Measurements from ENCODE around the gene WNT5B. TPM values are rescaled to one million over a fixed set of nuclear protein-coding genes. Genes with fewer than 3 reads are reported as not detected.
A peak's percentile ranks its signal among the peaks of the same experiment; 100 is the strongest.

The WNT5B gene
- total RNA-seq, 2 experiments from 2014 or later: not detected

- POLR2A ChIA-PET: no interaction called here
- Mint-ChIP-seq H3K36me3 (ENCODE audit: low read depth) (no peaks in the 10 kb centered on the region), H3K27me3 (ENCODE audit: low read depth) (peaks cover 25% of the 10 kb centered on the region), H3K4me1 (ENCODE audit: low read depth) (peaks cover 28% of the 10 kb centered on the region), H3K27ac (no peak overlapping the region), H3K9me3 (ENCODE audit: insufficient read depth) (no peaks in the 10 kb centered on the region), H3K4me3 (no peak overlapping the region)
- no peak for ATAC-seq
- CTCF ChIA-PET: interaction anchor here (0.7 to 6.3 kb wide), 5 partner anchors 11 to 498 kb away, joined by 3 to 23 read pairs (median 5); no protein-coding TSS in a partner anchor
- DNase-seq: no peak
Measured at GRCh38 chr12:1616233-1617066, 12.6 kb upstream of the WNT5B start.

- ChIA-PET POLR2A (no interaction called here), CTCF (no interaction called here)
- Mint-ChIP-seq H3K27me3 (ENCODE audit: low read depth) (peaks cover 17% of the 10 kb centered on the region), H3K4me3 (no peak overlapping the region), H3K27ac (no peak overlapping the region), H3K9me3 (ENCODE audit: insufficient read depth) (no peaks in the 10 kb centered on the region), H3K4me1 (ENCODE audit: low read depth) (peaks cover 28% of the 10 kb centered on the region), H3K36me3 (ENCODE audit: low read depth) (no peaks in the 10 kb centered on the region)
- DNase-seq: no peak
- no peak for ATAC-seq
Measured at GRCh38 chr12:1618489-1618888, 10.5 kb upstream of the WNT5B start.

- Mint-ChIP-seq H3K9me3 (ENCODE audit: insufficient read depth) (no peaks in the 10 kb centered on the region), H3K27ac (no peak overlapping the region), H3K27me3 (ENCODE audit: low read depth) (peaks cover 18% of the 10 kb centered on the region), H3K36me3 (ENCODE audit: low read depth) (no peaks in the 10 kb centered on the region), H3K4me3 (no peak overlapping the region), H3K4me1 (ENCODE audit: low read depth) (peaks cover 28% of the 10 kb centered on the region)
- ChIA-PET CTCF (interaction anchor here (1.0 to 1.2 kb wide), 2 partner anchors 14 to 16 kb away, joined by 3 to 6 read pairs; no protein-coding TSS in a partner anchor), POLR2A (no interaction called here)
- ATAC-seq: no peak
- DNase-seq: no peak
Measured at GRCh38 chr12:1619159-1619558, 9.9 kb upstream of the WNT5B start.

DNA sequence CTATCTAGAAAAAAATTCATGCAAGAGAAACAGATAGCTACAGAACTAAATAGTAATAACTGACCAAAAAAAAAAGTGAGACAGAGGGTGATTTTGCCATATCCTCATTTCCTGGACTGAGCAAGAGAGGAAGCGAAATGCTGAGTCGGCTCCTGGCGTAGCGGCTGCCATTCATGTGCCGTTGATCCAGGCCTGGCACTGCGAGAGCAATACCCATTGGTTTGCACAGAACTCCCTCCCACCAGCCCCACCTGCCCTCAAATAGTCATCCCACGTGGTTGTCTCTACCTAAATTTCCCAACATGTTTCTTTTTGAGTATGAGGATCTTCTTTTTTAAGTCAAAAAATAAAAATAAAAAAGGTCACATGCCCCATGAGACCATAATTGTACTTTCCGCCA, 9.4 kb upstream of the WNT5B start:
- POLR2A ChIA-PET: no interaction called here
- Mint-ChIP-seq H3K4me1 (ENCODE audit: low read depth) (peaks cover 28% of the 10 kb centered on the region), H3K9me3 (ENCODE audit: insufficient read depth) (no peaks in the 10 kb centered on the region), H3K36me3 (ENCODE audit: low read depth) (no peaks in the 10 kb centered on the region), H3K4me3 (no peak overlapping the region), H3K27ac (no peak overlapping the region), H3K27me3 (ENCODE audit: low read depth) (peaks cover 20% of the 10 kb centered on the region)
- no peak for DNase-seq
- CTCF ChIA-PET: interaction anchor here (1.0 to 1.2 kb wide), 2 partner anchors 15 kb away, joined by 3 to 6 read pairs; no protein-coding TSS in a partner anchor
- ATAC-seq: no peak

DNA sequence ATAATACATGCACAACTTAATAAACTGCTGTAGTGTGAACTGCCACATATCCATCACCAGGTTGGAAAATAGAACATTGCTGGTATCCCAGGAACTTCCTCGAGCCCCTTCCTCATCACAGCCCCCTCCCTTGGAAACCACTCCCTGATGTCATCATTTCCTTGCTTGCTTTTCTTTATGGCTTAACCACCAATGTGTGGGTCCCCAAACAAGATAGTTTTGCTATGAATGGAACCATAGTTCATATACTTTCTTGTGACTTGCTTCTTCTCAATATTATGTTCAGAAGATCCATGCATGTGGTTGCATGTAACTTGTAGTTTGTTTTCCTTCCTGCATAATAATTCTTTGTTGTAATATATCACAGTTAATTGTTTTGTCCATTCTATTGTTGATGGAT, 8.9 kb upstream of the WNT5B start:
- no peaks in the 10 kb centered on the region for H3K9me3 Mint-ChIP-seq (ENCODE audit: insufficient read depth)

GRCh38 chr12:1622406-1622805, 6.6 kb upstream of the WNT5B start:
- Mint-ChIP-seq H3K27me3 (ENCODE audit: low read depth) (peaks cover 29% of the 10 kb centered on the region), H3K4me3 (no peak overlapping the region), H3K4me1 (ENCODE audit: low read depth) (peaks cover 14% of the 10 kb centered on the region), H3K36me3 (ENCODE audit: low read depth) (no peaks in the 10 kb centered on the region), H3K27ac (no peak overlapping the region), H3K9me3 (ENCODE audit: insufficient read depth) (no peaks in the 10 kb centered on the region)
- no peak for ATAC-seq
- POLR2A ChIA-PET: no interaction called here
- CTCF ChIA-PET: interaction anchor here (1.2 kb wide), 1 partner anchor 13 kb away, joined by 3 read pairs; no protein-coding TSS in a partner anchor
- no peak for DNase-seq

More for the DNA sequence above, 8.9 kb upstream of the WNT5B start:
- Mint-ChIP-seq H3K4me3 (no peak overlapping the region), H3K27me3 (ENCODE audit: low read depth) (peaks cover 25% of the 10 kb centered on the region), H3K4me1 (ENCODE audit: low read depth) (peaks cover 28% of the 10 kb centered on the region), H3K27ac (peak overlapping the region; percentile 37), H3K36me3 (ENCODE audit: low read depth) (no peaks in the 10 kb centered on the region)
- DNase-seq (no peak), ATAC-seq (no peak)
- ChIA-PET CTCF (interaction anchor here (1.2 kb wide), 1 partner anchor 15 kb away, joined by 3 read pairs; no protein-coding TSS in a partner anchor), POLR2A (no interaction called here)

- H3K36me3 Mint-ChIP-seq (ENCODE audit: low read depth): no peaks in the 10 kb centered on the region
- ChIA-PET POLR2A (interaction anchor here (0.6 kb wide), 1 partner anchor 404 kb away, joined by 3 read pairs; no protein-coding TSS in a partner anchor), CTCF (interaction anchor here (0.8 to 3.2 kb wide), 7 partner anchors 9 to 511 kb away, joined by 3 to 20 read pairs (median 6); no protein-coding TSS in a partner anchor)
- no peak overlapping the region for H3K4me3 Mint-ChIP-seq
- DNase-seq (no peak), ATAC-seq (no peak)
- peaks cover 14% of the 10 kb centered on the region for H3K4me1 Mint-ChIP-seq (ENCODE audit: low read depth)
- H3K27me3 Mint-ChIP-seq (ENCODE audit: low read depth): peaks cover 67% of the 10 kb centered on the region
- no peak overlapping the region for H3K27ac Mint-ChIP-seq
- no peaks in the 10 kb centered on the region for H3K9me3 Mint-ChIP-seq (ENCODE audit: insufficient read depth)
Measured at GRCh38 chr12:1629338-1630132, 504 bp downstream of the WNT5B start.

GRCh38 chr12:1630133-1630826, 1.2 kb downstream of the WNT5B start:
- H3K27me3 Mint-ChIP-seq (ENCODE audit: low read depth): peaks cover 66% of the 10 kb centered on the region
- no peaks in the 10 kb centered on the region for H3K9me3 Mint-ChIP-seq (ENCODE audit: insufficient read depth)
- no peaks in the 10 kb centered on the region for H3K36me3 Mint-ChIP-seq (ENCODE audit: low read depth)
- H3K4me1 Mint-ChIP-seq (ENCODE audit: low read depth): peaks cover 14% of the 10 kb centered on the region
- CTCF ChIA-PET: interaction anchor here (0.8 to 3.2 kb wide), 9 partner anchors 18 to 512 kb away, joined by 3 to 20 read pairs (median 3); no protein-coding TSS in a partner anchor
- DNase-seq (peak; percentile 29), ATAC-seq (peak; percentile 56)
- POLR2A ChIA-PET: interaction anchor here (0.6 kb wide), 1 partner anchor 403 kb away, joined by 3 read pairs; no protein-coding TSS in a partner anchor
- H3K27ac Mint-ChIP-seq: no peak overlapping the region
- H3K4me3 Mint-ChIP-seq: peak overlapping the region; percentile 36

DNA sequence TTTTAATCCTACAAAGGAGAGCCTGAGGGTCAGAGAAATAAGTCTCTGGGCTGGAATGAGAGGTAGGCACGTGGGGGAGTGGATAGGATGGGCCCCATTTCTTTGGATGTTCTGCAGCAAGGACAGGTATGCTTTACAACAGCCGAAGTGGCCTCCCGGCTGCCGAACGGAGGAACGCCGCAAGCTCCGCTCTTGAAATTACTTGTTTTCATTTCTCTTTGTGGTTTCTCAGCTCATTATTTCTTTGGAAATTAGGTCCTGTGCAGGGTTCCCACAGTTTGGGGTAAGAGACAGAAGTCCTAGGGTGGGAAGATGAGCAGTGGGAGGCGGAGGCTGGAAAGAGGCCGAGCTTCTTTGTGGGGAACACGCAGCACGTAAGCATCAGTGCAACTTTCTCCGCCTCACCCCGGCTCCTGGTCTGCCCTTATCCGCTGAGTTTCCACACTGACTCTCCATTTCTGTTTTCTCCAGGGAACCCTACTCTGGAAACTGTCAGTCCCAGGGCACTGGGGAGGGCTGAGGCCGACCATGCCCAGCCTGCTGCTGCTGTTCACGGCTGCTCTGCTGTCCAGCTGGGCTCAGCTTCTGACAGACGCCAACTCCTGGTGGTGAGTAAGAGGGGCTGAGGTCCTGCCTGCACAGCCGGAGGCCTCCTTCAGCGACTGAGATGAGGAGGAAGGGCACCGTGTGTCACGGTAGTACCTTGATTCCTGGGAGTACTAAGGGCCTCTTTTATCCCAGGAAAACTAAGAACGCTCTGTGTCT, 2.0 kb downstream of the WNT5B start:
- H3K27ac Mint-ChIP-seq: no peak overlapping the region

DNA sequence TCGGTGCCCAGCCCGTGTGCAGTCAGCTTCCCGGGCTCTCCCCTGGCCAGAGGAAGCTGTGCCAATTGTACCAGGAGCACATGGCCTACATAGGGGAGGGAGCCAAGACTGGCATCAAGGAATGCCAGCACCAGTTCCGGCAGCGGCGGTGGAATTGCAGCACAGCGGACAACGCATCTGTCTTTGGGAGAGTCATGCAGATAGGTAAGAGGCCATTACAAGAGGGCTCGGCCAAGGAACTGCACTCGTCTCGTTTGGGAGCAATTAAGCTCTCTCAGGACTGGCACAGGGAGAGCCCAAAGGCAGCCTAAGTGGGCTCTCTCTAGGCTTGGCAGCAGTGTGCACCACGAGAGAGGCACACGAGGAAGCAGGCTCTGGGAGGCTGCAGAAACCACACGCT, 3.7 kb downstream of the WNT5B start:
- peaks cover 66% of the 10 kb centered on the region for H3K27me3 Mint-ChIP-seq (ENCODE audit: low read depth)
- CTCF ChIA-PET: interaction anchor here (1.4 to 5.6 kb wide), 5 partner anchors 13 to 307 kb away, joined by 3 to 54 read pairs (median 23); no protein-coding TSS in a partner anchor

More for the DNA sequence above, 2.0 kb downstream of the WNT5B start:
- CTCF ChIA-PET: interaction anchor here (0.8 to 5.6 kb wide), 8 partner anchors 19 to 513 kb away, joined by 3 to 54 read pairs (median 7); no protein-coding TSS in a partner anchor
- Mint-ChIP-seq H3K4me3 (peak overlapping the region; percentile 34), H3K4me1 (ENCODE audit: low read depth) (peaks cover 14% of the 10 kb centered on the region), H3K27me3 (ENCODE audit: low read depth) (peaks cover 70% of the 10 kb centered on the region), H3K9me3 (ENCODE audit: insufficient read depth) (no peaks in the 10 kb centered on the region), H3K36me3 (ENCODE audit: low read depth) (no peaks in the 10 kb centered on the region)
- ATAC-seq: peak; percentile 21
- DNase-seq: no peak
- POLR2A ChIA-PET: no interaction called here

More for the DNA sequence above, 3.7 kb downstream of the WNT5B start:
- Mint-ChIP-seq H3K27ac (no peak overlapping the region), H3K9me3 (ENCODE audit: insufficient read depth) (no peaks in the 10 kb centered on the region), H3K36me3 (ENCODE audit: low read depth) (no peaks in the 10 kb centered on the region), H3K4me3 (no peak overlapping the region), H3K4me1 (ENCODE audit: low read depth) (peaks cover 14% of the 10 kb centered on the region)
- POLR2A ChIA-PET: no interaction called here
- no peak for DNase-seq
- ATAC-seq: no peak

Measured in activated CD8-positive, alpha-beta T cell treated with anti-CD3 and anti-CD28 coated beads, Interleukin-2, amount 10 ng/mL, durations not matched to agents 7 days and 5 days (primary cell).